Kidney (tissue), 14 donors: ENCODE measurements around the gene ARL5B. TPM values are rescaled to one million over a fixed set of nuclear protein-coding genes. Genes with fewer than 3 reads are reported as not detected.

Source experiments
- DNase-seq, 5 donors: peaks; one replicate each; pipeline ENCODE4 v3.0.0-alpha.2; 2013 to 2020
- FAIRE-seq: peaks from 2 replicates; lab custom pipeline; 2012; peaks lifted over from hg19 to GRCh38; lab: Jason Lieb, UNC
- H3K27ac ChIP-seq, 2 donors: one replicate each; pipeline ENCODE4 v1.7.0; 2013; ENCODE audit warnings: low read depth in 2 of 2, low read length in 2 of 2, inconsistent platforms in 1 of 2
- H3K27me3 ChIP-seq: one replicate; pipeline ENCODE4 v1.7.1; 2013; ENCODE audit warnings: low read length, inconsistent platforms; ENCODE audit not compliant: control insufficient read depth, insufficient read depth
- H3K36me3 ChIP-seq, 3 donors: one replicate each; pipeline versions ENCODE4 v1.7.0 to v1.7.1; 2013; ENCODE audit warnings: low read length in 3 of 3, control low read depth in 1 of 3, inconsistent platforms in 1 of 3; ENCODE audit not compliant: insufficient read depth in 3 of 3, control insufficient read depth in 2 of 3
- H3K4me1 ChIP-seq, 3 donors: one replicate each; pipeline versions ENCODE4 v1.7.0 to v1.7.1; 2013; ENCODE audit warnings: low read length in 3 of 3, inconsistent platforms in 1 of 3, low read depth in 1 of 3; ENCODE audit not compliant: control insufficient read depth in 2 of 3, insufficient read depth in 2 of 3
- H3K4me3 ChIP-seq, 3 donors: one replicate each; pipeline versions ENCODE4 v1.7.0 to v1.8.1; 2013; ENCODE audit warnings: low read length in 3 of 3, control low read depth in 1 of 3, inconsistent platforms in 1 of 3
- H3K9ac ChIP-seq, 3 donors: one replicate each; pipeline versions ENCODE4 v1.7.0 to v1.7.1; 2013; ENCODE audit warnings: low read length in 3 of 3, control low read depth in 1 of 3, inconsistent platforms in 1 of 3
- H3K9me3 ChIP-seq, 3 donors: one replicate each; pipeline versions ENCODE4 v1.7.0 to v1.7.1; 2013; ENCODE audit warnings: low read length in 3 of 3, control low read depth in 1 of 3, inconsistent platforms in 1 of 3; ENCODE audit not compliant: control insufficient read depth in 2 of 3, insufficient read depth in 1 of 3
- intact Hi-C: fragments of 100-400 bp; cut with DNase I; formaldehyde crosslinking; loops from one replicate; pipeline ENCODE4 v1.11.1; 2022
- polyA plus RNA-seq: library from polyadenylated mRNA; stranded (reverse); fragments of 350-450 nt; fragmentation: Illumina TruSeq; extraction: RNeasy Lipid Tissue Mini Kit (QIAGEN cat#74804); gene quantifications from one replicate; pipeline ENCODE4 v1.2.3, GENCODE V29; 2014; ENCODE audit warnings: low read depth, low replicate concordance; ENCODE audit not compliant: insufficient read depth
- total RNA-seq: library from RNA; stranded (reverse); fragmentation: NEBNext Ultra II Directional; extraction: Animal tissue kit (Norgen Biotek cat#: 25700); gene quantifications from one replicate; pipeline ENCODE4 v1.2.1, GENCODE V29; 2021
- TF ChIP-seq, protein P1 (sequence below): IDR thresholded peaks from 3 replicates; pipeline ENCODE4 v1.5.1; 2012; ENCODE audit warnings: mild to moderate bottlenecking, moderate library complexity, borderline replicate concordance; ENCODE audit not compliant: insufficient read depth; ENCODE audit errors: extremely low read depth
- donor health status: control.
- donor health status: control.
- donor health status: control.
- donor health status: control.
- donor health status: control.
- donor health status: DM: yes; HTN: yes; CAD: no.
- donor health status: Normal renal cell carcinoma (clear cell type).

The ARL5B gene
- total and polyA plus RNA-seq, 2 donors from 2014 or later, result 3.0 to 9.7 TPM

DNA sequence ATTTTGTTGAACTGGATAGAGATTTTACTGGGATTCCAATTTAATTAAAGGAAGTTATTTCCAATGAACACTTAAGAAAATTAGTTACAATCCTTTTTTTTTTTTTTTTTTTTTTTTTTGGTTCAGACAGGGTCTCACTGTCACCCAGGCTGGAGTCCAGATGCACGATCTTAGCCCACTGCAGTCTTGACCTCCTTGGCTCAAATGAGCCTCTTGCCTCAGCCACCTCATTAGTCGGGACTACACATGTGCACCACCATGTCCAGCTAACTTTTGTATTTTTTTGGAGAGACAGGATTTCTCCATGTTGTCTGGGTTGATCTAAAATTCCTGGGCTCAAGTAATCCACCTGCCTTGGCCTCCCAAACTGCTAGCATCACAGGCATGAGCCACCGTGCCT is 2.5 kb upstream of the ARL5B start:
- no peak overlapping the region for H3K9ac ChIP-seq
- FAIRE-seq, result no peak
- intact Hi-C loops, result no loop called here
- no peak for DNase-seq
- H3K4me1 ChIP-seq, result peaks cover 3 to 9% (median 9%) of the 10 kb centered on the region in 3 donors
- TF ChIP-seq, protein P1, sequence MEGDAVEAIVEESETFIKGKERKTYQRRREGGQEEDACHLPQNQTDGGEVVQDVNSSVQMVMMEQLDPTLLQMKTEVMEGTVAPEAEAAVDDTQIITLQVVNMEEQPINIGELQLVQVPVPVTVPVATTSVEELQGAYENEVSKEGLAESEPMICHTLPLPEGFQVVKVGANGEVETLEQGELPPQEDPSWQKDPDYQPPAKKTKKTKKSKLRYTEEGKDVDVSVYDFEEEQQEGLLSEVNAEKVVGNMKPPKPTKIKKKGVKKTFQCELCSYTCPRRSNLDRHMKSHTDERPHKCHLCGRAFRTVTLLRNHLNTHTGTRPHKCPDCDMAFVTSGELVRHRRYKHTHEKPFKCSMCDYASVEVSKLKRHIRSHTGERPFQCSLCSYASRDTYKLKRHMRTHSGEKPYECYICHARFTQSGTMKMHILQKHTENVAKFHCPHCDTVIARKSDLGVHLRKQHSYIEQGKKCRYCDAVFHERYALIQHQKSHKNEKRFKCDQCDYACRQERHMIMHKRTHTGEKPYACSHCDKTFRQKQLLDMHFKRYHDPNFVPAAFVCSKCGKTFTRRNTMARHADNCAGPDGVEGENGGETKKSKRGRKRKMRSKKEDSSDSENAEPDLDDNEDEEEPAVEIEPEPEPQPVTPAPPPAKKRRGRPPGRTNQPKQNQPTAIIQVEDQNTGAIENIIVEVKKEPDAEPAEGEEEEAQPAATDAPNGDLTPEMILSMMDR, result no peak
- no peaks in the 10 kb centered on the region for H3K9me3 ChIP-seq
- H3K4me3 ChIP-seq, result no peak overlapping the region
- no peak overlapping the region for H3K27ac ChIP-seq
- H3K36me3 ChIP-seq, result no peaks in the 10 kb centered on the region
- H3K27me3 ChIP-seq, result no peaks in the 10 kb centered on the region

DNA sequence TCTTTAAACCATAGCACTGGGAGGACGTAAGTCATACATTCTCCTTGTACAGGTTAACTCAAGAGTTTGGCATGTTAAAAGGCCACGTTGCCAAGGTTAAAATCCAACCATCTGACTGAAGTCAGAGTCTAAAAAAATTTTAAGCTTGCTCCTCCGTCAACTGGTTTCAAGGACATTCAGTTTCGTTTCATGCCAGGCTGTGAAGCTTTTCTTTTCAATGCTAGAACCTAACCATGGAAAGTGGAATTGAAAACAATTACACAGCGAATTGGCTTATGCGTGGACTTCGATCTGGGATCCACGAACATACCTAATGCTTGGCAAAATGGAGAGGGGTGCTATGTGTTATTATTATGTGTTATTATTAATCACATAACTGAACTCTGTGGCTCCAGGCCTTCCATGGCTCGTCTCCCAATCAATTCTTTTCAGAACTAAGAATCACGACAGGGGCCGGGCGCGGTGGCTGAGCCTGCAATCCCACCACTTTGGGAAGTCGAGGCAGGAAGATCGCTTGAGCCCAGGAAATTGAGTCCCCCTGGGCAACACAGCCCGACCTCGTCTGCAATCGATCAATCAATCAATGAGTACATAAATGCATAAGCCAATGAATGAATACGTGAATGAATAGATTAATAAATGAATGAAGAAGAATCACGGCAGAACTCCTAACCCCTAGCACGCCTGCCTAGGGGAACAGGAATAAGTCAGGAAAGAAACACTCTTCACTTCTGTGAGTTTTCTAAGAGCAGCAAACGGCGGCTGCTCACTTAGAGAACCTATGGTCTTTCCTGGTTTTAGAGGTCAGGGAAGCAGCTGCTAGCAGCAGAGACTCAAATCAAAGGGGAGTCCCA is 733 bp upstream of the ARL5B start:
- intact Hi-C loops, result no loop called here
- peak overlapping the region; percentile 92 to 98 (median 97) for H3K4me3 ChIP-seq
- H3K27me3 ChIP-seq, result no peaks in the 10 kb centered on the region
- H3K36me3 ChIP-seq, result no peaks in the 10 kb centered on the region
- TF ChIP-seq, protein P1, result no peak
- H3K4me1 ChIP-seq, result peaks cover 3 to 10% (median 9%) of the 10 kb centered on the region in 3 donors
- FAIRE-seq (no peak), DNase-seq (peak in 2 of 5 donors; percentile 50 to 62)
- no peaks in the 10 kb centered on the region for H3K9me3 ChIP-seq
- H3K27ac ChIP-seq, result peak overlapping the region; percentile 97 to 98
- peak overlapping the region; percentile 93 to 100 (median 96) for H3K9ac ChIP-seq

DNA sequence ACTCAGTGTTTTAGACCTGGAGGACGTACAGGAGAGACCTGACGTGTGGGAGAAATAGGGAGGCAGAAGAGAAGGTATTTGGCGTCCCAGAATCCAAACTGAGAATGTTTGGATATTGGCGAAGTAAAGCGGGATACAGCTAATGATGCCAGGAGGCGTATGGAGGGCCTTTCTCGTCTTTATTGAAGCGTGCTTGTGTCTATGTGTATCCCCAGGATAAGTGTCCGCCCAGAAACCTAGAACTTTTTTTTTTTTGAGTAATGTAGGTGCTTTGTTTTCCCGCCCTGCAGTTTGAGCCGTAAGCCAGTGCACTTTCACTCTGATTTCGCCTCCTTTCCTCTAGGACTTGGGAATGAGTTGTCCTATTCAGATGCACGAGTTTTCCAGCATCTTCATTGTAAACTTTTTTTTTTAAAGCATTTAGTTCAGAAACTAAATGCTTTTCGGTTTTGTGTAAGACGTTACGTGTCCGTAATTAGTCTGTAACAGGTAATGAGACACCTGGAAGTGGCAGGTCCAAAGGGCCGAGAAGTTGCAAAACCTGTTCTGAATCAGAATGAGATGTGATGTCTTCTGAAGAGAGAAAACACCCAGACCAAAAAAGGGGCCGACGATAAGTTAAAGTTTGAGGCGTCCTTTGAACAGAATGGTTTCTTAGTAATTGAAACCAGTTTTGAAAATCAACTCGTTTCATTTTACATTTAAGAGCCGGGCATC is 746 bp downstream of the ARL5B start:
- DNase-seq, result peak in 4 of 5 donors; percentile 31 to 80 (median 60)
- H3K27ac ChIP-seq, result peak overlapping the region; percentile 97 to 98
- peak overlapping the region; percentile 97 to 100 (median 98) for H3K9ac ChIP-seq
- intact Hi-C loops, result no loop called here
- H3K27me3 ChIP-seq, result no peaks in the 10 kb centered on the region
- no peaks in the 10 kb centered on the region for H3K9me3 ChIP-seq
- H3K36me3 ChIP-seq, result no peaks in the 10 kb centered on the region
- H3K4me3 ChIP-seq, result peak overlapping the region; percentile 92 to 99 (median 97)
- FAIRE-seq, result no peak
- TF ChIP-seq, protein P1, result no peak
- peaks cover 3 to 10% (median 9%) of the 10 kb centered on the region in 3 donors for H3K4me1 ChIP-seq
